Endothelial cell of umbilical vein (primary cell): ENCODE data around the gene LACTBL1. TPM values are rescaled to one million over a fixed set of nuclear protein-coding genes. Genes with fewer than 3 reads are reported as not detected.

ENCODE experiments used
- BruUV-seq: library from RNA; stranded (reverse); fragments of 400-500 nt; replicated peaks from 2 replicates; lab custom pipeline; 2021; lab: Mats Ljungman, UMichigan
- CTCF ChIA-PET: fragments of 300-600, 350-600 bp; sonication (Branson Sonifier 250); formaldehyde crosslinking; loops from one replicate; lab custom pipeline; 2021; ENCODE audit warnings: antibody characterized with exemption, inconsistent platforms; lab: Charles Lee
- POLR2A ChIA-PET: fragments of 300-600, 350-600 bp; sonication (Branson Sonifier 250); formaldehyde crosslinking; loops from one replicate; lab custom pipeline; 2021; ENCODE audit warnings: antibody characterized with exemption, inconsistent platforms; lab: Charles Lee
- DNase-seq: peaks from one replicate; pipeline ENCODE4 v3.0.0-alpha.2; 2011; ENCODE audit warnings: low read depth, low spot score
- FAIRE-seq: peaks from 2 replicates; lab custom pipeline; 2011; peaks lifted over from hg19 to GRCh38; lab: Jason Lieb, UNC
- H2AFZ ChIP-seq: 2 replicates; pipeline ENCODE4 v1.6.0; 2012; ENCODE audit warnings: low read depth, low read length, control low read depth, inconsistent platforms
- H3K27ac ChIP-seq: 2 replicates; pipeline ENCODE4 v1.5.1; 2011; ENCODE audit warnings: low read depth, mild to moderate bottlenecking, control low read depth, low read length, moderate library complexity; ENCODE audit not compliant: insufficient read depth
- H3K27me3 ChIP-seq, 2 experiments: 2 replicates each; pipeline versions ENCODE4 v1.6.0 to v1.6.1; 2011; ENCODE audit warnings: low read length in 2 of 2, mixed read lengths in 1 of 2; ENCODE audit not compliant: control insufficient read depth in 2 of 2, insufficient read depth in 2 of 2
- H3K36me3 ChIP-seq, 2 experiments: 2 replicates in 1 of 2; 3 replicates in 1 of 2; pipeline ENCODE4 v1.5.1; 2011; ENCODE audit warnings: low read length in 2 of 2, mild to moderate bottlenecking in 1 of 2, moderate library complexity in 1 of 2; ENCODE audit not compliant: control insufficient read depth in 2 of 2, insufficient read depth in 2 of 2; ENCODE audit errors: extremely low read depth in 1 of 2
- H3K4me1 ChIP-seq: 3 replicates; pipeline ENCODE4 v1.5.1; 2011; ENCODE audit warnings: mild to moderate bottlenecking, low read length; ENCODE audit not compliant: control insufficient read depth, insufficient read depth; ENCODE audit errors: extremely low read depth
- H3K4me2 ChIP-seq: 2 replicates; pipeline ENCODE4 v1.6.1; 2011; ENCODE audit warnings: low read length, control low read depth, mixed read lengths; ENCODE audit not compliant: insufficient read depth
- H3K4me3 ChIP-seq, 3 experiments: fragments of 200-600 bp in 1 of 3; sonication (generic), shearing (Covaris generic) in 1 of 3; replicated peaks in 1 of 3; 2 replicates each; pipeline ENCODE4 v1.5.1; 2011 to 2016; ENCODE audit warnings: control low read depth in 3 of 3, low read length in 3 of 3, mild to moderate bottlenecking in 2 of 3, inconsistent platforms in 1 of 3, low read depth in 1 of 3, moderate library complexity in 1 of 3; ENCODE audit not compliant: insufficient read depth in 1 of 3
- H3K79me2 ChIP-seq: 2 replicates; pipeline ENCODE4 v1.6.0; 2012; ENCODE audit warnings: low read length, inconsistent platforms; ENCODE audit not compliant: control insufficient read depth, insufficient read depth
- H3K9ac ChIP-seq: replicated peaks from 2 replicates; pipeline ENCODE3; 2011; ENCODE audit warnings: low read length, control low read depth; ENCODE audit not compliant: insufficient read depth; ENCODE audit errors: extremely low read depth
- H3K9me1 ChIP-seq: replicated peaks from 3 replicates; pipeline ENCODE4 v1.6.0; 2011; ENCODE audit warnings: mild to moderate bottlenecking, low read length; ENCODE audit not compliant: control insufficient read depth, insufficient read depth; ENCODE audit errors: extremely low read depth
- H3K9me3 ChIP-seq: replicated peaks from 2 replicates; pipeline ENCODE4 v1.5.1; 2012; ENCODE audit warnings: low read length, inconsistent platforms; ENCODE audit not compliant: control insufficient read depth, insufficient read depth
- H4K20me1 ChIP-seq: replicated peaks from 2 replicates; pipeline ENCODE3; 2011; ENCODE audit warnings: mild to moderate bottlenecking, low read length; ENCODE audit not compliant: control insufficient read depth, insufficient read depth; ENCODE audit errors: extremely low read depth
- CTCF ChIP-seq, 2 donors: IDR thresholded peaks; 1 replicate in 1 of 2; 2 replicates in 1 of 2; pipeline ENCODE4 v1.5.1; 2011; ENCODE audit warnings: low read length in 2 of 2, mild to moderate bottlenecking in 2 of 2, moderate library complexity in 2 of 2, control low read depth in 1 of 2, inconsistent platforms in 1 of 2, low read depth in 1 of 2; ENCODE audit not compliant: insufficient read depth in 1 of 2; ENCODE audit errors: extremely low read depth in 1 of 2
- EZH2 ChIP-seq: IDR thresholded peaks from 2 replicates; pipeline ENCODE4 v1.6.1; 2012; ENCODE audit warnings: borderline replicate concordance, low read depth, mild to moderate bottlenecking, moderate library complexity, low read length, inconsistent platforms; ENCODE audit not compliant: severe bottlenecking
- GATA2 ChIP-seq: IDR thresholded peaks from 2 replicates; pipeline ENCODE4 v1.7.0; 2011; ENCODE audit warnings: low read depth, mild to moderate bottlenecking, moderate library complexity, mixed read lengths, low read length; ENCODE audit not compliant: insufficient read length, insufficient read depth
- JUN ChIP-seq: IDR thresholded peaks from 2 replicates; pipeline ENCODE4 v1.6.1; 2011; ENCODE audit warnings: borderline replicate concordance, low read depth; ENCODE audit not compliant: insufficient read length, insufficient read depth
- MYC ChIP-seq: IDR thresholded peaks from one replicate; pipeline ENCODE4 v1.6.1; 2011; ENCODE audit warnings: mild to moderate bottlenecking, low read depth, low read length
- POLR2A ChIP-seq: IDR thresholded peaks from 2 replicates; pipeline ENCODE4 v1.6.1; 2012; ENCODE audit warnings: low read depth, mild to moderate bottlenecking, control low read depth, low read length
- POLR2AphosphoS5 ChIP-seq: IDR thresholded peaks from 2 replicates; pipeline ENCODE4 v1.6.1; 2012; ENCODE audit warnings: low read depth, mild to moderate bottlenecking, control low read depth, low read length, moderate library complexity; ENCODE audit not compliant: insufficient read depth
- dilution Hi-C: fragments of 300-500 bp; cut with MboI; formaldehyde crosslinking; loops from one replicate; pipeline ENCODE4 v1.15.0; 2019; ENCODE audit warnings: low sequenced_read_pairs; ENCODE audit not compliant: extremely low pct_ligation_motif_present
- intact Hi-C: fragments of 100-400 bp; cut with micrococcal nuclease; formaldehyde crosslinking; loops from one replicate; pipeline ENCODE4 v1.10.0; 2022
- polyA plus RNA-seq, 4 experiments: library from polyadenylated mRNA; depleted of rRNA in 3 of 4; stranded (reverse) in 3 of 4; unstranded in 1 of 4; fragments of >200 nt; gene quantifications; 2 replicates each; pipeline versions ENCODE4 v1.2.1 to v1.2.3, GENCODE V29; 2011 to 2012; ENCODE audit warnings: missing spikeins in 1 of 4
- total RNA-seq: library from RNA; stranded (reverse); gene quantifications from 2 replicates; pipeline ENCODE4 v1.2.3, GENCODE V29; 2021

LACTBL1 gene
- total and polyA plus RNA-seq, 2 donors (not counting 3 experiments of a cell fraction or from before 2014, with no cell fraction given): not detected

GRCh38 chr1:22916471-22916820, 56.2 kb downstream of the LACTBL1 start:
- CTCF ChIA-PET: interaction anchor here (1.1 to 3.2 kb wide), 3 partner anchors 14 to 242 kb away, joined by 6 to 8 read pairs (median 8); no protein-coding TSS in a partner anchor

More at GRCh38 chr1:22916471-22916820, 56.2 kb downstream of the LACTBL1 start:
- Histone ChIP-seq H3K9ac (no peak overlapping the region), H3K27me3 (no peaks in the 10 kb centered on the region), H3K4me1 (no peaks in the 10 kb centered on the region), H3K27ac (no peak overlapping the region), H3K9me1 (no peaks in the 10 kb centered on the region), H2AFZ (no peak overlapping the region), H3K36me3 (peaks cover 3 to 13% of the 10 kb centered on the region in 2 experiments), H3K9me3 (no peaks in the 10 kb centered on the region), H3K4me3 (no peak overlapping the region), H3K4me2 (no peak overlapping the region), H3K79me2 (no peaks in the 10 kb centered on the region), H4K20me1 (no peaks in the 10 kb centered on the region)
- FAIRE-seq (no peak), DNase-seq (peak; percentile 15)
- intact Hi-C loops: no loop called here
- TF ChIP-seq MYC: no peak
- TF ChIP-seq POLR2A: no peak
- no peak for TF ChIP-seq POLR2AphosphoS5
- no peak for TF ChIP-seq GATA2
- TF ChIP-seq JUN: no peak
- no peak for TF ChIP-seq EZH2
- no peak for TF ChIP-seq CTCF (IDR thresholded peaks at IDR 0.05; ENCODE audit: extremely low read depth in 1 of 2, insufficient read depth in 1 of 2, low read depth in 1 of 2, low read length in 2 of 2)
- dilution Hi-C loops: no loop called here
- BruUV-seq: no TSS peak
- POLR2A ChIA-PET: no interaction called here
